ENCODE measurements around the gene FBXO31.
"Not testable (repeated sequence)": the region's sequence is repeated elsewhere in the genome, so short reads cannot be mapped to it uniquely, and the experiment has no call there.

The FBXO31 gene

DNA sequence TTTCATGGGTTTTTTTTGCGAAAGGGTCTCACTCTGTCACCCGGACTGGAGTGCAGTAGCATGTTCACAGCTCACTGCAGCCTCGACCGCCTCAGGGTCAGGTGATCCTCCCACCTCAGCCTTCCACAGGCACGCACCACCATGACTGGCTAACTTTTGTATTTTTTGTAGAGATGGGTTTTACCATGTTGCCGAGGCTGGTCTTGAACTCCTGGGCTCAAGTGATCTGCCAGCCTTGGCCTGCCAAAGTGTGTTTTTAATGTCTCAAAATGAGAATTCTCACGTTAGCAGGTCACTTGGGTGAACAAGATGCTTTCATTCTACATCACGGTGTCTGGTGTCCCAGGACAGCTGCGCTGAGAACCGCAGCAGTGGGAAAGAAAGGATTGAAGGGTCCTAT, 3.2 kb downstream of the FBXO31 start:
- peaks cover 9% of the 10 kb centered on the region for H3K36me3 ChIP-seq (ENCODE audit: insufficient read depth, low read length)
- no peak overlapping the region for H3K9ac ChIP-seq (ENCODE audit: low read length)
- H3K4me1 ChIP-seq (ENCODE audit: insufficient read depth, low read length, severe bottlenecking) = peaks cover 33% of the 10 kb centered on the region
- H3K27ac ChIP-seq (ENCODE audit: low read depth, low read length, poor library complexity, severe bottlenecking) = no peak overlapping the region
- TF ChIP-seq, protein P1, sequence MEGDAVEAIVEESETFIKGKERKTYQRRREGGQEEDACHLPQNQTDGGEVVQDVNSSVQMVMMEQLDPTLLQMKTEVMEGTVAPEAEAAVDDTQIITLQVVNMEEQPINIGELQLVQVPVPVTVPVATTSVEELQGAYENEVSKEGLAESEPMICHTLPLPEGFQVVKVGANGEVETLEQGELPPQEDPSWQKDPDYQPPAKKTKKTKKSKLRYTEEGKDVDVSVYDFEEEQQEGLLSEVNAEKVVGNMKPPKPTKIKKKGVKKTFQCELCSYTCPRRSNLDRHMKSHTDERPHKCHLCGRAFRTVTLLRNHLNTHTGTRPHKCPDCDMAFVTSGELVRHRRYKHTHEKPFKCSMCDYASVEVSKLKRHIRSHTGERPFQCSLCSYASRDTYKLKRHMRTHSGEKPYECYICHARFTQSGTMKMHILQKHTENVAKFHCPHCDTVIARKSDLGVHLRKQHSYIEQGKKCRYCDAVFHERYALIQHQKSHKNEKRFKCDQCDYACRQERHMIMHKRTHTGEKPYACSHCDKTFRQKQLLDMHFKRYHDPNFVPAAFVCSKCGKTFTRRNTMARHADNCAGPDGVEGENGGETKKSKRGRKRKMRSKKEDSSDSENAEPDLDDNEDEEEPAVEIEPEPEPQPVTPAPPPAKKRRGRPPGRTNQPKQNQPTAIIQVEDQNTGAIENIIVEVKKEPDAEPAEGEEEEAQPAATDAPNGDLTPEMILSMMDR (IDR thresholded peaks at IDR 0.05; ENCODE audit: low read length) = no peak
- H3K27me3 ChIP-seq (ENCODE audit: insufficient read depth, low read length) = no peaks in the 10 kb centered on the region
- H3K4me3 ChIP-seq (ENCODE audit: low read depth, low read length, poor library complexity, severe bottlenecking) = peak overlapping the region; percentile 88
- peaks cover 52% of the 10 kb centered on the region for H3K79me2 ChIP-seq (ENCODE audit: insufficient read depth, low read length)
- H4K20me1 ChIP-seq (ENCODE audit: insufficient read depth, low read length) = no peaks in the 10 kb centered on the region
- no peaks in the 10 kb centered on the region for H3K9me3 ChIP-seq (ENCODE audit: low read length)
- H3K4me2 ChIP-seq (ENCODE audit: low read length) = peak overlapping the region; percentile 72; the same call in 1 of the 2 replicates
- H3F3A ChIP-seq (ENCODE audit: insufficient read depth, low read length) = no peaks in the 10 kb centered on the region
- H3K9me2 ChIP-seq (ENCODE audit: low read depth, low read length) = no peaks in the 10 kb centered on the region
- no peak overlapping the region for H2AFZ ChIP-seq (ENCODE audit: low read length)

DNA sequence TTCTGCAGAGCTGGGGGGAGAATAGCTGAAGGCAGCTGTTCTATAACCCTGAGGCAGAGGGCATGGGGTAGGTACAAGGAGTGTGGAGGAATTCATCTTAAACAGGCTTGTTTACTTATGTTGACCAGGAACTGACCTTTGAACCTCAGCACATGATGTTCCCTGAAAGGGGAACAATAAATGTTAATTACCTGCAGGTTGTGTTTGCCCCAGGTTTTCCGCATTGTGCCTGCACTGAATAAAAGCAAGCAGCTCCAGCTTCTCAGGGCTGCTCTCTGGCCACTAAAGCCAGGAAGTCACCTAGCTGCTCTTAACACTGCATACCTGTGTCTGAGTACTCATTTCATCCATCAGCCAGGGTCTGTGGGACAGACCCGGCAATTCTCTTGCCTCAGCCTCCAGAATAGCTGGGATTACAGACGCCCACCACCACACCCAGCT, 4.2 kb downstream of the FBXO31 start:
- H4K20me1 ChIP-seq (ENCODE audit: insufficient read depth, low read length); H3K9me3 ChIP-seq (ENCODE audit: low read length); H3K4me2 ChIP-seq (ENCODE audit: low read length); H3K9ac ChIP-seq (ENCODE audit: low read length); H2AFZ ChIP-seq (ENCODE audit: low read length); H3K9me2 ChIP-seq (ENCODE audit: low read depth, low read length); H3K4me3 ChIP-seq (ENCODE audit: low read depth, low read length, poor library complexity, severe bottlenecking); H3F3A ChIP-seq (ENCODE audit: insufficient read depth, low read length); H3K27ac ChIP-seq (ENCODE audit: low read depth, low read length, poor library complexity, severe bottlenecking); H3K27me3 ChIP-seq (ENCODE audit: insufficient read depth, low read length): not testable (repeated sequence)
- H3K79me2 ChIP-seq (ENCODE audit: insufficient read depth, low read length) = peaks cover 59% of the 10 kb centered on the region
- H3K4me1 ChIP-seq (ENCODE audit: insufficient read depth, low read length, severe bottlenecking) = peaks cover 26% of the 10 kb centered on the region
- H3K36me3 ChIP-seq (ENCODE audit: insufficient read depth, low read length) = peaks cover 12% of the 10 kb centered on the region

GRCh38 chr16:87376660-87377059, 6.9 kb downstream of the FBXO31 start:
- H3K4me2 ChIP-seq (ENCODE audit: low read length) = no peak overlapping the region
- H3F3A ChIP-seq (ENCODE audit: insufficient read depth, low read length) = no peaks in the 10 kb centered on the region
- no peak overlapping the region for H3K4me3 ChIP-seq (ENCODE audit: low read depth, low read length, poor library complexity, severe bottlenecking)
- peaks cover 58% of the 10 kb centered on the region for H3K79me2 ChIP-seq (ENCODE audit: insufficient read depth, low read length)
- H3K36me3 ChIP-seq (ENCODE audit: insufficient read depth, low read length) = peaks cover 14% of the 10 kb centered on the region
- no peaks in the 10 kb centered on the region for H3K27me3 ChIP-seq (ENCODE audit: insufficient read depth, low read length)
- no peak overlapping the region for H2AFZ ChIP-seq (ENCODE audit: low read length)
- no peaks in the 10 kb centered on the region for H4K20me1 ChIP-seq (ENCODE audit: insufficient read depth, low read length)
- TF ChIP-seq EZH2 (IDR thresholded peaks at IDR 0.05; ENCODE audit: borderline replicate concordance, low read length) = no peak
- TF ChIP-seq, protein P1 (IDR thresholded peaks at IDR 0.05; ENCODE audit: low read length) = no peak
- H3K9me3 ChIP-seq (ENCODE audit: low read length) = no peaks in the 10 kb centered on the region
- no peak overlapping the region for H3K27ac ChIP-seq (ENCODE audit: low read depth, low read length, poor library complexity, severe bottlenecking)
- H3K9ac ChIP-seq (ENCODE audit: low read length) = no peak overlapping the region
- peaks cover 14% of the 10 kb centered on the region for H3K4me1 ChIP-seq (ENCODE audit: insufficient read depth, low read length, severe bottlenecking)
- no peaks in the 10 kb centered on the region for H3K9me2 ChIP-seq (ENCODE audit: low read depth, low read length)

DNA sequence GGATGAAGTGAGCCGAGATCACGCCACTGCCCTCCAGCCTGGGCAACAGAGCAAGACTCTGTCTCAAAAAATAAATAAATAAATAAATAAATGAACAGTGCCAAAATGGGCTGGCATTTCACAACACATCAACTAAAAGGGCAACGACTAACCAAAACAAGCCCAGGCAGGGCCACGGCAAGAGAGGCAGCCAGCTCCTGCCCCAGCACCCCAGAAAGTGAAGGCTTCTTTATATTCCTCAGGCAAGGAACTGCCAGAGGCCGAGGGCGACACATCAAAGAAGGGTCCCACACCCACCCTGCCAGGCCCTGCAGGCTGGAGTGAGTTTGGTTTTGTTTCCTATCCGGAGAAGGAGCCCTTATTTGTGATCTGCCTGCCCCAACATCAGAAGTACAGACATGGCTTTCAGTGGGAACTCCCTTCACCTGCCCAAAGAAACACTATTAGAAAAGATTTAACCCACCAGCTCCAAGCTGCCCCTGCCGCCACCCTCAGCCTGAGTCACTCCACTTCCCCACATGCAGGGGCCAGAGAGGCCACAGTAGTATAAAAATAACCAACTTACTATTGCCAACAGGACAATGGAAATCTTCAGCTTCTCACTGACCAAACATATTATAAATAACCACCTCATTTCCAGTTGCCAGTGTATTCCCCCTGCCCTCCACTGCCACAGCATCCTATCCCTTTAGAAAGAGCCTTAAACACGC, 8.0 kb downstream of the FBXO31 start:
- Histone ChIP-seq H3K9me3 (ENCODE audit: low read length) (no peaks in the 10 kb centered on the region), H3K36me3 (ENCODE audit: insufficient read depth, low read length) (peaks cover 13% of the 10 kb centered on the region), H3K4me1 (ENCODE audit: insufficient read depth, low read length, severe bottlenecking) (peaks cover 4% of the 10 kb centered on the region), H3K27ac (ENCODE audit: low read depth, low read length, poor library complexity, severe bottlenecking) (no peak overlapping the region), H3F3A (ENCODE audit: insufficient read depth, low read length) (no peaks in the 10 kb centered on the region), H4K20me1 (ENCODE audit: insufficient read depth, low read length) (no peaks in the 10 kb centered on the region), H3K4me2 (ENCODE audit: low read length) (no peak overlapping the region), H2AFZ (ENCODE audit: low read length) (no peak overlapping the region), H3K9me2 (ENCODE audit: low read depth, low read length) (no peaks in the 10 kb centered on the region), H3K27me3 (ENCODE audit: insufficient read depth, low read length) (no peaks in the 10 kb centered on the region), H3K9ac (ENCODE audit: low read length) (no peak overlapping the region), H3K4me3 (ENCODE audit: low read depth, low read length, poor library complexity, severe bottlenecking) (no peak overlapping the region), H3K79me2 (ENCODE audit: insufficient read depth, low read length) (peaks cover 58% of the 10 kb centered on the region)
- TF ChIP-seq EZH2 (IDR thresholded peaks at IDR 0.05; ENCODE audit: borderline replicate concordance, low read length) = no peak
- TF ChIP-seq, protein P1 (IDR thresholded peaks at IDR 0.05; ENCODE audit: low read length) = no peak
